ENCODE measurements around the gene RAB36. TPM values are rescaled to one million over a fixed set of nuclear protein-coding genes. Genes with fewer than 3 reads are reported as not detected.

Gene RAB36
- total RNA-seq, 1 donor from 2014 or later: 0.47 TPM

Other genes starting within 250 kb of the RAB36 start
- gene GNAZ, start 75.0 kb upstream of the RAB36 start, total RNA-seq: 2.9 TPM
- gene RSPH14, start 3.5 kb upstream of the RAB36 start, total RNA-seq: not detected
- gene BCR, start 35.0 kb downstream of the RAB36 start, total RNA-seq: 26.7 TPM